HL-60 (cell line): ENCODE data around the gene PRKRA.

ENCODE experiments used
- DNase-seq, 2 experiments: peaks; one replicate each; pipeline ENCODE4 v3.0.0-alpha.2; 2010 to 2020; ENCODE audit warnings: low read depth in 1 of 2, low spot score in 1 of 2
- H3K27ac ChIP-seq: fragments of 250-450 bp; sonication (Bioruptor Pico); replicated peaks from 2 replicates; pipeline ENCODE4 v1.5.1; 2020; ENCODE audit warnings: mild to moderate bottlenecking, moderate library complexity
- H3K27me3 ChIP-seq: fragments of 250-450 bp; sonication (Bioruptor Pico); 2 replicates; pipeline ENCODE4 v1.5.1; 2021; ENCODE audit warnings: mild to moderate bottlenecking, moderate library complexity; ENCODE audit not compliant: insufficient read depth, poor library complexity, severe bottlenecking
- H3K4me3 ChIP-seq: replicated peaks from 2 replicates; pipeline ENCODE4 v1.5.1; 2011; ENCODE audit warnings: mild to moderate bottlenecking, control low read depth, low read length; ENCODE audit not compliant: insufficient read depth
- GABPA ChIP-seq: IDR thresholded peaks from 2 replicates; pipeline ENCODE4 v1.6.1; 2012; ENCODE audit warnings: low read depth
- POLR2AphosphoS5 ChIP-seq: IDR thresholded peaks from 2 replicates; pipeline ENCODE4 v1.6.1; 2012; ENCODE audit warnings: low read depth
- SPI1 ChIP-seq: IDR thresholded peaks from 2 replicates; pipeline ENCODE4 v1.6.1; 2012; ENCODE audit warnings: low read depth, mild to moderate bottlenecking, borderline replicate concordance
- TF ChIP-seq, protein P1 (sequence below): IDR thresholded peaks from 2 replicates; pipeline ENCODE4 v1.6.1; 2012; ENCODE audit warnings: low read depth; ENCODE audit not compliant: insufficient replicate concordance
- TF ChIP-seq, protein P2 (sequence below): IDR thresholded peaks from one replicate; pipeline ENCODE4 v1.5.1; 2011; ENCODE audit warnings: low read length, control low read depth, inconsistent platforms; ENCODE audit not compliant: insufficient read depth

The PRKRA gene

DNA sequence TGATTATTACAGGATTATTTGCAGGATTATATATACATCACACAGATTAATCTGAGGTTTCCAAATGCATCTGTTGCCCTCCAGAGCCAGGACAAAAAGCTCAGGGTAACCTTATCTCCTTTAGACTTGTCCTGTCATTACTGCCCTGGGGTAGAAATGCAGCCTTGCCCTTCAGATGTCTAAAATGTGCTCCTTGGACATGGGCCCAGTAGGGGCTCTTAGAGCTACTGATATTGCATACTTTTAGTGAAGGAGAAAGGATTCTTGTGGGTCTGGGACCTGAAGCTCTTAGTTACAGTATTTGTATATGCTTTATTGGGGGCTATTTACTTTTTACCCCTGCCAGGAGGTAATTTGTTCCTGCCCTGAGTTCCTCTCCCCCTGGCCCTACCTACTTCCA, 56.1 kb downstream of the PRKRA start:
- TF ChIP-seq SPI1, result no peak
- TF ChIP-seq, protein P1, sequence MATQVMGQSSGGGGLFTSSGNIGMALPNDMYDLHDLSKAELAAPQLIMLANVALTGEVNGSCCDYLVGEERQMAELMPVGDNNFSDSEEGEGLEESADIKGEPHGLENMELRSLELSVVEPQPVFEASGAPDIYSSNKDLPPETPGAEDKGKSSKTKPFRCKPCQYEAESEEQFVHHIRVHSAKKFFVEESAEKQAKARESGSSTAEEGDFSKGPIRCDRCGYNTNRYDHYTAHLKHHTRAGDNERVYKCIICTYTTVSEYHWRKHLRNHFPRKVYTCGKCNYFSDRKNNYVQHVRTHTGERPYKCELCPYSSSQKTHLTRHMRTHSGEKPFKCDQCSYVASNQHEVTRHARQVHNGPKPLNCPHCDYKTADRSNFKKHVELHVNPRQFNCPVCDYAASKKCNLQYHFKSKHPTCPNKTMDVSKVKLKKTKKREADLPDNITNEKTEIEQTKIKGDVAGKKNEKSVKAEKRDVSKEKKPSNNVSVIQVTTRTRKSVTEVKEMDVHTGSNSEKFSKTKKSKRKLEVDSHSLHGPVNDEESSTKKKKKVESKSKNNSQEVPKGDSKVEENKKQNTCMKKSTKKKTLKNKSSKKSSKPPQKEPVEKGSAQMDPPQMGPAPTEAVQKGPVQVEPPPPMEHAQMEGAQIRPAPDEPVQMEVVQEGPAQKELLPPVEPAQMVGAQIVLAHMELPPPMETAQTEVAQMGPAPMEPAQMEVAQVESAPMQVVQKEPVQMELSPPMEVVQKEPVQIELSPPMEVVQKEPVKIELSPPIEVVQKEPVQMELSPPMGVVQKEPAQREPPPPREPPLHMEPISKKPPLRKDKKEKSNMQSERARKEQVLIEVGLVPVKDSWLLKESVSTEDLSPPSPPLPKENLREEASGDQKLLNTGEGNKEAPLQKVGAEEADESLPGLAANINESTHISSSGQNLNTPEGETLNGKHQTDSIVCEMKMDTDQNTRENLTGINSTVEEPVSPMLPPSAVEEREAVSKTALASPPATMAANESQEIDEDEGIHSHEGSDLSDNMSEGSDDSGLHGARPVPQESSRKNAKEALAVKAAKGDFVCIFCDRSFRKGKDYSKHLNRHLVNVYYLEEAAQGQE, result no peak
- TF ChIP-seq POLR2AphosphoS5, result no peak
- TF ChIP-seq, protein P2, sequence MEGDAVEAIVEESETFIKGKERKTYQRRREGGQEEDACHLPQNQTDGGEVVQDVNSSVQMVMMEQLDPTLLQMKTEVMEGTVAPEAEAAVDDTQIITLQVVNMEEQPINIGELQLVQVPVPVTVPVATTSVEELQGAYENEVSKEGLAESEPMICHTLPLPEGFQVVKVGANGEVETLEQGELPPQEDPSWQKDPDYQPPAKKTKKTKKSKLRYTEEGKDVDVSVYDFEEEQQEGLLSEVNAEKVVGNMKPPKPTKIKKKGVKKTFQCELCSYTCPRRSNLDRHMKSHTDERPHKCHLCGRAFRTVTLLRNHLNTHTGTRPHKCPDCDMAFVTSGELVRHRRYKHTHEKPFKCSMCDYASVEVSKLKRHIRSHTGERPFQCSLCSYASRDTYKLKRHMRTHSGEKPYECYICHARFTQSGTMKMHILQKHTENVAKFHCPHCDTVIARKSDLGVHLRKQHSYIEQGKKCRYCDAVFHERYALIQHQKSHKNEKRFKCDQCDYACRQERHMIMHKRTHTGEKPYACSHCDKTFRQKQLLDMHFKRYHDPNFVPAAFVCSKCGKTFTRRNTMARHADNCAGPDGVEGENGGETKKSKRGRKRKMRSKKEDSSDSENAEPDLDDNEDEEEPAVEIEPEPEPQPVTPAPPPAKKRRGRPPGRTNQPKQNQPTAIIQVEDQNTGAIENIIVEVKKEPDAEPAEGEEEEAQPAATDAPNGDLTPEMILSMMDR, result no peak
- TF ChIP-seq GABPA, result no peak
- no peak for DNase-seq
- no peaks in the 10 kb centered on the region for H3K27me3 ChIP-seq

DNA sequence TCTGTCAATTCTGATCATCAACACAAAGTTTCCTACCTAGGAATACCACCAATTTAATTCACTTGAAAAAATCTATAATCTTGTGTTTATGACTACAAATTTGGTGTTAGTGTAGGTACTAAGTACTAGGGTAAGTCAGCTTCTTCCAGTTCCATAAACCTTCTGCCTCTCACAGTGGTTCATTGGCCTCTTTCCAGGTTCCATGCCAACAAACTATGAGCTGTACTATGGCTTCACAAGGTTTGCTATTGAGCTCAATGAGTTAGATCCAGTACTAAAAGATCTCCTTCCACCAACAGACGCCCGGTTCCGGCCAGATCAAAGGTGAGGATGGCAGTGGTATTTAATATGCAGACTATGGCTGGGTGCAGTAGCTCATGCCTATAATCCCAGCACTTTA, 58.8 kb downstream of the PRKRA start:
- Histone ChIP-seq H3K27me3 (no peaks in the 10 kb centered on the region), H3K4me3 (no peak overlapping the region), H3K27ac (no peak overlapping the region)
- TF ChIP-seq, protein P2, result no peak
- DNase-seq, result no peak

More for the DNA sequence above, 56.1 kb downstream of the PRKRA start:
- H3K4me3 ChIP-seq, result no peak overlapping the region
- no peak overlapping the region for H3K27ac ChIP-seq

DNA sequence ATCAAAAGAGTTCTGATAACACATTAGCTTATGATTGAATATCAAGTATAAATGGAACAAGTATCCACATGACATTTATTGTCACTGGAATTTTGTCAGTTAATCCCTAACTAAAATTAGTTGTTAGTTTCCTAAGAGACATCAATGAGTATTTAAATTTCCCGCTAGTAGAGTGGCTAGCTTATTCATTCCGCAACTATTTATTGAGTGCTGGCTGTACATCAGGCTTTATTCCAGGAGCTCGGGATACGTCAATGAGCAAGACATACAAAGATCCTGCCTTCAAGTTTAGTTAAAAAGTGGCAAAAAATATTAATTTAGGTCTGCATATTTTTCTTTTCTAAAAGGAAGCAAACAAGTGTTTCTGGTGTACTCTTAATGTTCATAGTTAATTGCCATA, 59.3 kb downstream of the PRKRA start:
- no peak for DNase-seq
- Histone ChIP-seq H3K27me3 (no peaks in the 10 kb centered on the region), H3K27ac (no peak overlapping the region), H3K4me3 (no peak overlapping the region)
- TF ChIP-seq, protein P2, result no peak
- TF ChIP-seq SPI1 (no peak), POLR2AphosphoS5 (no peak), GABPA (no peak)
- TF ChIP-seq, protein P1, result no peak

DNA sequence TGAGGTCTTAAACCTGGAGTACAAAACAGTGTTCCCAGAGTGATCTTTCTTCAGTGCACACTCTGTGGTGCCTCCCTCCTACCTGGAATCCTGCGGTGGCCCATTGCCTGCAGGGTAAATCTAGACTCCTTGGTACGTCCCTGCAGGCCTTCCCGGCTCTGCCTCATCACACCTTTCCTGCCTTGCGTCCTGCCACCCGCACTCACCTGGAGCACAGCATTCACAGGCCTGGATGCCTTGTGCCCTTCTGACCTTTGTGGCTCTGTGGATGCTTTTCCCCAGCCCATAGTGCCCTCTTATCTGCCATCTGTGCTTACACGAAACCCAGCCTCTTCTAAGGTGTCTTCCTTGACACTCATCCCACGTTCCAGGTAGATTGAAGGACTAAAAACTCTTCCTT, 62.7 kb downstream of the PRKRA start:
- Histone ChIP-seq H3K4me3 (no peak overlapping the region), H3K27ac (no peak overlapping the region), H3K27me3 (no peaks in the 10 kb centered on the region)
- no peak for DNase-seq
- TF ChIP-seq SPI1 (no peak), POLR2AphosphoS5 (no peak)
- TF ChIP-seq, protein P2, result no peak
- TF ChIP-seq, protein P1, result no peak
